Fibroblast of skin of abdomen (primary cell): ENCODE measurements around the gene VIPR2.
"Not testable (repeated sequence)": the region's sequence is repeated elsewhere in the genome, so short reads cannot be mapped to it uniquely, and the experiment has no call there.

Source experiments
- DNase-seq: peaks from one replicate; pipeline ENCODE4 v3.0.0-alpha.2; 2013

VIPR2 gene

GRCh38 chr7:159104188-159104920 lies 40.3 kb downstream of the VIPR2 start:
- no peak for DNase-seq

GRCh38 chr7:159103382-159104187 lies 41.1 kb downstream of the VIPR2 start:
- no peak for DNase-seq

GRCh38 chr7:159102681-159103381 lies 41.8 kb downstream of the VIPR2 start:
- DNase-seq = no peak

- not testable (repeated sequence) for DNase-seq
Measured at GRCh38 chr7:159101661-159102091, 43.0 kb downstream of the VIPR2 start.

- not testable (repeated sequence) for DNase-seq
Measured at GRCh38 chr7:159101083-159101395, 43.6 kb downstream of the VIPR2 start.

- DNase-seq = not testable (repeated sequence)
Measured at GRCh38 chr7:159100281-159101082, 44.2 kb downstream of the VIPR2 start.

- DNase-seq = no peak
Measured at GRCh38 chr7:159099711-159100231, 44.9 kb downstream of the VIPR2 start.

GRCh38 chr7:159098811-159099655 lies 45.6 kb downstream of the VIPR2 start:
- DNase-seq = peak; percentile 1

- no peak for DNase-seq
Measured at GRCh38 chr7:159098424-159098786, 46.3 kb downstream of the VIPR2 start.

- DNase-seq = no peak
Measured at GRCh38 chr7:159097661-159098423, 46.8 kb downstream of the VIPR2 start.

GRCh38 chr7:159096736-159097581 lies 47.7 kb downstream of the VIPR2 start:
- no peak for DNase-seq

GRCh38 chr7:159095979-159096411 lies 48.7 kb downstream of the VIPR2 start:
- DNase-seq = no peak

- no peak for DNase-seq
Measured at GRCh38 chr7:159094919-159095915, 49.5 kb downstream of the VIPR2 start.

GRCh38 chr7:159094023-159094740 lies 50.5 kb downstream of the VIPR2 start:
- DNase-seq = no peak

- no peak for DNase-seq
Measured at GRCh38 chr7:159093351-159093971, 51.2 kb downstream of the VIPR2 start.

GRCh38 chr7:159092701-159093121 lies 52.0 kb downstream of the VIPR2 start:
- no peak for DNase-seq
